K562 (cell line): ENCODE results near the gene LRRC25. TPM values are rescaled to one million over a fixed set of nuclear protein-coding genes. Genes with fewer than 3 reads are reported as not detected.
A peak's percentile ranks its signal among the peaks of the same experiment; 100 is the strongest.

Experiments used
- CHD1 ChIP-seq: fragments of 200-600 bp; sonication (generic); IDR thresholded peaks from one replicate; pipeline ENCODE4 v1.6.1; 2012; ENCODE audit warnings: mild to moderate bottlenecking, moderate library complexity, low read length, inconsistent platforms
- FOXM1 ChIP-seq, 2 experiments: fragments of 450-650 bp in 1 of 2; sonication (generic) in 1 of 2; formaldehyde crosslinking in 1 of 2; IDR thresholded peaks; 2 replicates each; pipeline versions ENCODE4 v1.6.1 to v1.9.0; 2017 to 2022; ENCODE audit warnings: low read depth in 2 of 2, mild to moderate bottlenecking in 2 of 2, missing genetic modification reagents in 1 of 2, moderate library complexity in 1 of 2
- JUNB ChIP-seq: fragments of 450-650 bp; formaldehyde crosslinking; conservative IDR thresholded peaks from 2 replicates; pipeline ENCODE4 v1.4.0; 2020; ENCODE audit warnings: mild to moderate bottlenecking
- KLF1 ChIP-seq: fragments of 450-650 bp; IDR thresholded peaks from 2 replicates; pipeline ENCODE4 v1.6.1; 2016; ENCODE audit warnings: missing genetic modification characterization, missing compliant biosample characterization
- MCM3 ChIP-seq: fragments of 450-650 bp; IDR thresholded peaks from 2 replicates; pipeline ENCODE4 v1.6.1; 2016
- POLR2A ChIP-seq: fragments of 450-650 bp; conservative IDR thresholded peaks from 2 replicates; pipeline ENCODE4 v1.6.1; 2016
- RFX1 ChIP-seq: fragments of 450-650 bp; IDR thresholded peaks from 2 replicates; pipeline ENCODE4 v1.6.1; 2016; ENCODE audit warnings: mild to moderate bottlenecking, moderate library complexity
- SRF ChIP-seq, 2 experiments: fragments of 250-450, 450-650 bp in 1 of 2; sonication (Bioruptor Pico) in 1 of 2; sonication (generic) in 1 of 2; formaldehyde crosslinking; IDR thresholded peaks; 2 replicates each; pipeline versions ENCODE4 v1.5.0 to v1.5.1; 2020 to 2022; ENCODE audit warnings: mild to moderate bottlenecking in 1 of 2, missing genetic modification reagents in 1 of 2
- ZNF212 ChIP-seq: fragments of 450-650 bp; formaldehyde crosslinking; IDR thresholded peaks from 2 replicates; pipeline ENCODE4 v1.4.0; 2020; ENCODE audit warnings: mild to moderate bottlenecking
- ZNF583 ChIP-seq: fragments of 250-450 bp; sonication (Bioruptor Pico); IDR thresholded peaks from 2 replicates; pipeline ENCODE4 v1.4.0; 2020
- ZNF766 ChIP-seq: fragments of 200-800 bp; sonication (Bioruptor generic); conservative IDR thresholded peaks from 2 replicates; pipeline ENCODE4 v1.6.1; 2016; ENCODE audit warnings: missing genetic modification characterization, missing compliant biosample characterization
- polyA plus RNA-seq, 8 experiments: library from polyadenylated mRNA; depleted of rRNA in 4 of 8; stranded (reverse) in 5 of 8; unstranded in 3 of 8; fragments of >200 nt; fragmentation: Nextera tagmentation in 2 of 8; fragmentation: Illumina TruSeq in 1 of 8; extraction: Ambion mirVana in 2 of 8; extraction: Trizol in 1 of 8; gene quantifications; 2 replicates each; pipeline versions ENCODE4 v1.2.1 to v1.2.3, GENCODE V29; 2011 to 2014; ENCODE audit warnings: inconsistent platforms in 1 of 8, missing spikeins in 1 of 8
- total RNA-seq, 7 experiments: library from RNA; depleted of rRNA in 6 of 7; stranded (reverse); fragments of >200 nt in 6 of 7; fragmentation: Illumina TruSeq in 2 of 7; extraction: Trizol in 2 of 7; gene quantifications; 2 replicates each; pipeline versions ENCODE4 v1.2.1 to v1.2.3, GENCODE V29; 2011 to 2021; ENCODE audit warnings: low replicate concordance in 1 of 7
- TF ChIP-seq, protein P1 (sequence below): fragments of 250-450 bp; sonication (Bioruptor Pico); IDR thresholded peaks from 2 replicates; pipeline ENCODE4 v1.5.0; 2021; ENCODE audit warnings: mild to moderate bottlenecking, borderline replicate concordance
- TF ChIP-seq, protein P2 (sequence below): fragments of 250-450 bp; sonication (Bioruptor Pico); IDR thresholded peaks from 2 replicates; pipeline ENCODE4 v1.8.0; 2021; ENCODE audit warnings: moderate library complexity, mild to moderate bottlenecking, inconsistent platforms
- TF ChIP-seq, protein P3 (sequence below): sonication (generic); formaldehyde crosslinking; IDR thresholded peaks from 2 replicates; pipeline ENCODE4 v1.8.0; 2022; ENCODE audit warnings: missing genetic modification reagents, mild to moderate bottlenecking, moderate library complexity, borderline replicate concordance
- TF ChIP-seq, protein P4 (sequence below): fragments of 450-650 bp; formaldehyde crosslinking; IDR thresholded peaks from 2 replicates; pipeline ENCODE4 v1.4.0; 2020; ENCODE audit warnings: mild to moderate bottlenecking, moderate library complexity
- TF ChIP-seq, protein P5 (sequence below): sonication (generic); formaldehyde crosslinking; IDR thresholded peaks from 2 replicates; pipeline ENCODE4 v1.8.0; 2022; ENCODE audit warnings: mild to moderate bottlenecking, missing genetic modification reagents

LRRC25 gene
- total and polyA plus RNA-seq, 9 of the 15 experiments (the other 6 are each of a cell fraction or from before 2014, with no cell fraction given) = 0.07 to 0.36 (median 0.10) TPM; not detected in 3

DNA sequence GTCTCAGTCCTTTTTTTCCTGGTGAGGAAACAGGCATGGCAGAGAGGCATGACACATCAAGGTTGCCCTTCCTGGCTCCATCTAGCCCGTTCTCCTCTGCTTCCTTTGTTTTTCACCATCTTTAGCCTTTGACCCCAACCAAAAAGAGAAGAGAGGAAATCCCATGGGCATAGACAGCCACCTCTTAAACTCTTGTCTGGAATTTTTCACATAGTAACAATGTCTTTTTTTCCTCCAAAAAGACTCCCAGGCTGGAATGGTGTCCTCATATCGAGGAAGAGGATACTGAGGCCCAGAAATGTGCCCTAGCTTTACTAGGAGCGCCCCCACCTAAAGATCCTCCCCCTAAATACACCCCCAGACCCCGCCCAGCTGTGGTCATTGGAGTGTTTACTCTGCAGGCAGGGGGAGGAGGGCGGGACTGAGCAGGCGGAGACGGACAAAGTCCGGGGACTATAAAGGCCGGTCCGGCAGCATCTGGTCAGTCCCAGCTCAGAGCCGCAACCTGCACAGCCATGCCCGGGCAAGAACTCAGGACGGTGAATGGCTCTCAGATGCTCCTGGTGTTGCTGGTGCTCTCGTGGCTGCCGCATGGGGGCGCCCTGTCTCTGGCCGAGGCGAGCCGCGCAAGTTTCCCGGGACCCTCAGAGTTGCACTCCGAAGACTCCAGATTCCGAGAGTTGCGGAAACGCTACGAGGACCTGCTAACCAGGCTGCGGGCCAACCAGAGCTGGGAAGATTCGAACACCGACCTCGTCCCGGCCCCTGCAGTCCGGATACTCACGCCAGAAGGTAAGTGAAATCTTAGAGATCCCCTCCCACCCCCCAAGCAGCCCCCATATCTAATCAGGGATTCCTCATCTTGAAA lies 11.5 kb downstream of the LRRC25 start, which contains the start of gene GDF15 (continued):
- TF ChIP-seq, protein P1, sequence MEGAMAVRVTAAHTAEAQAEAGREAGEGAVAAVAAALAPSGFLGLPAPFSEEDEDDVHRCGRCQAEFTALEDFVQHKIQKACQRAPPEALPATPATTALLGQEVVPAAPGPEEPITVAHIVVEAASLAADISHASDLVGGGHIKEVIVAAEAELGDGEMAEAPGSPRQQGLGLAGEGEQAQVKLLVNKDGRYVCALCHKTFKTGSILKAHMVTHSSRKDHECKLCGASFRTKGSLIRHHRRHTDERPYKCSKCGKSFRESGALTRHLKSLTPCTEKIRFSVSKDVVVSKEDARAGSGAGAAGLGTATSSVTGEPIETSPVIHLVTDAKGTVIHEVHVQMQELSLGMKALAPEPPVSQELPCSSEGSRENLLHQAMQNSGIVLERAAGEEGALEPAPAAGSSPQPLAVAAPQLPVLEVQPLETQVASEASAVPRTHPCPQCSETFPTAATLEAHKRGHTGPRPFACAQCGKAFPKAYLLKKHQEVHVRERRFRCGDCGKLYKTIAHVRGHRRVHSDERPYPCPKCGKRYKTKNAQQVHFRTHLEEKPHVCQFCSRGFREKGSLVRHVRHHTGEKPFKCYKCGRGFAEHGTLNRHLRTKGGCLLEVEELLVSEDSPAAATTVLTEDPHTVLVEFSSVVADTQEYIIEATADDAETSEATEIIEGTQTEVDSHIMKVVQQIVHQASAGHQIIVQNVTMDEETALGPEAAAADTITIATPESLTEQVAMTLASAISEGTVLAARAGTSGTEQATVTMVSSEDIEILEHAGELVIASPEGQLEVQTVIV (CRISPR knock-in tag) = no peak
- TF ChIP-seq MCM3 (no peak), JUNB (CRISPR knock-in tag) (no peak), CHD1 (no peak), RFX1 (no peak), ZNF583 (CRISPR knock-in tag) (peak; percentile 35; the same call in 1 of the 2 replicates), ZNF212 (no peak), POLR2A (peak; percentile 99), KLF1 (tag) (no peak), ZNF766 (CRISPR knock-in tag) (no peak; the same call in 1 of the 2 replicates), SRF (CRISPR knock-in tag; IDR thresholded peaks at IDR 0.05) (peak in 1 of 2 experiments; percentile 71; a peak in 2 of 4 replicates), FOXM1 (IDR thresholded peaks at IDR 0.05; ENCODE audit: low read depth) (no peak), FOXM1 (CRISPR knock-in tag; IDR thresholded peaks at IDR 0.05; ENCODE audit: low read depth) (no peak)
- TF ChIP-seq, protein P2, sequence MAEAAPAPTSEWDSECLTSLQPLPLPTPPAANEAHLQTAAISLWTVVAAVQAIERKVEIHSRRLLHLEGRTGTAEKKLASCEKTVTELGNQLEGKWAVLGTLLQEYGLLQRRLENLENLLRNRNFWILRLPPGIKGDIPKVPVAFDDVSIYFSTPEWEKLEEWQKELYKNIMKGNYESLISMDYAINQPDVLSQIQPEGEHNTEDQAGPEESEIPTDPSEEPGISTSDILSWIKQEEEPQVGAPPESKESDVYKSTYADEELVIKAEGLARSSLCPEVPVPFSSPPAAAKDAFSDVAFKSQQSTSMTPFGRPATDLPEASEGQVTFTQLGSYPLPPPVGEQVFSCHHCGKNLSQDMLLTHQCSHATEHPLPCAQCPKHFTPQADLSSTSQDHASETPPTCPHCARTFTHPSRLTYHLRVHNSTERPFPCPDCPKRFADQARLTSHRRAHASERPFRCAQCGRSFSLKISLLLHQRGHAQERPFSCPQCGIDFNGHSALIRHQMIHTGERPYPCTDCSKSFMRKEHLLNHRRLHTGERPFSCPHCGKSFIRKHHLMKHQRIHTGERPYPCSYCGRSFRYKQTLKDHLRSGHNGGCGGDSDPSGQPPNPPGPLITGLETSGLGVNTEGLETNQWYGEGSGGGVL (CRISPR knock-in tag) = no peak
- TF ChIP-seq, protein P3, sequence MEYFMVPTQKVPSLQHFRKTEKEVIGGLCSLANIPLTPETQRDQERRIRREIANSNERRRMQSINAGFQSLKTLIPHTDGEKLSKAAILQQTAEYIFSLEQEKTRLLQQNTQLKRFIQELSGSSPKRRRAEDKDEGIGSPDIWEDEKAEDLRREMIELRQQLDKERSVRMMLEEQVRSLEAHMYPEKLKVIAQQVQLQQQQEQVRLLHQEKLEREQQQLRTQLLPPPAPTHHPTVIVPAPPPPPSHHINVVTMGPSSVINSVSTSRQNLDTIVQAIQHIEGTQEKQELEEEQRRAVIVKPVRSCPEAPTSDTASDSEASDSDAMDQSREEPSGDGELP (CRISPR knock-in tag) = peak; percentile 94
- TF ChIP-seq, protein P4, sequence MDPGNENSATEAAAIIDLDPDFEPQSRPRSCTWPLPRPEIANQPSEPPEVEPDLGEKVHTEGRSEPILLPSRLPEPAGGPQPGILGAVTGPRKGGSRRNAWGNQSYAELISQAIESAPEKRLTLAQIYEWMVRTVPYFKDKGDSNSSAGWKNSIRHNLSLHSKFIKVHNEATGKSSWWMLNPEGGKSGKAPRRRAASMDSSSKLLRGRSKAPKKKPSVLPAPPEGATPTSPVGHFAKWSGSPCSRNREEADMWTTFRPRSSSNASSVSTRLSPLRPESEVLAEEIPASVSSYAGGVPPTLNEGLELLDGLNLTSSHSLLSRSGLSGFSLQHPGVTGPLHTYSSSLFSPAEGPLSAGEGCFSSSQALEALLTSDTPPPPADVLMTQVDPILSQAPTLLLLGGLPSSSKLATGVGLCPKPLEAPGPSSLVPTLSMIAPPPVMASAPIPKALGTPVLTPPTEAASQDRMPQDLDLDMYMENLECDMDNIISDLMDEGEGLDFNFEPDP (CRISPR knock-in tag) = no peak
- TF ChIP-seq, protein P5, sequence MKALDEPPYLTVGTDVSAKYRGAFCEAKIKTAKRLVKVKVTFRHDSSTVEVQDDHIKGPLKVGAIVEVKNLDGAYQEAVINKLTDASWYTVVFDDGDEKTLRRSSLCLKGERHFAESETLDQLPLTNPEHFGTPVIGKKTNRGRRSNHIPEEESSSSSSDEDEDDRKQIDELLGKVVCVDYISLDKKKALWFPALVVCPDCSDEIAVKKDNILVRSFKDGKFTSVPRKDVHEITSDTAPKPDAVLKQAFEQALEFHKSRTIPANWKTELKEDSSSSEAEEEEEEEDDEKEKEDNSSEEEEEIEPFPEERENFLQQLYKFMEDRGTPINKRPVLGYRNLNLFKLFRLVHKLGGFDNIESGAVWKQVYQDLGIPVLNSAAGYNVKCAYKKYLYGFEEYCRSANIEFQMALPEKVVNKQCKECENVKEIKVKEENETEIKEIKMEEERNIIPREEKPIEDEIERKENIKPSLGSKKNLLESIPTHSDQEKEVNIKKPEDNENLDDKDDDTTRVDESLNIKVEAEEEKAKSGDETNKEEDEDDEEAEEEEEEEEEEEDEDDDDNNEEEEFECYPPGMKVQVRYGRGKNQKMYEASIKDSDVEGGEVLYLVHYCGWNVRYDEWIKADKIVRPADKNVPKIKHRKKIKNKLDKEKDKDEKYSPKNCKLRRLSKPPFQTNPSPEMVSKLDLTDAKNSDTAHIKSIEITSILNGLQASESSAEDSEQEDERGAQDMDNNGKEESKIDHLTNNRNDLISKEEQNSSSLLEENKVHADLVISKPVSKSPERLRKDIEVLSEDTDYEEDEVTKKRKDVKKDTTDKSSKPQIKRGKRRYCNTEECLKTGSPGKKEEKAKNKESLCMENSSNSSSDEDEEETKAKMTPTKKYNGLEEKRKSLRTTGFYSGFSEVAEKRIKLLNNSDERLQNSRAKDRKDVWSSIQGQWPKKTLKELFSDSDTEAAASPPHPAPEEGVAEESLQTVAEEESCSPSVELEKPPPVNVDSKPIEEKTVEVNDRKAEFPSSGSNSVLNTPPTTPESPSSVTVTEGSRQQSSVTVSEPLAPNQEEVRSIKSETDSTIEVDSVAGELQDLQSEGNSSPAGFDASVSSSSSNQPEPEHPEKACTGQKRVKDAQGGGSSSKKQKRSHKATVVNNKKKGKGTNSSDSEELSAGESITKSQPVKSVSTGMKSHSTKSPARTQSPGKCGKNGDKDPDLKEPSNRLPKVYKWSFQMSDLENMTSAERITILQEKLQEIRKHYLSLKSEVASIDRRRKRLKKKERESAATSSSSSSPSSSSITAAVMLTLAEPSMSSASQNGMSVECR = peak; percentile 96
